Mucosa of descending colon (tissue), 3 donors: ENCODE data around the gene ACE. TPM values are rescaled to one million over a fixed set of nuclear protein-coding genes. Genes with fewer than 3 reads are reported as not detected.

Experiments used
- ATAC-seq: fragments of 200-7000 bp; cut with Tn5 transposase; one replicate; pipeline ENCODE4 v1.9.1; 2020; ENCODE audit warnings: mild to moderate bottlenecking, moderate library complexity
- DNase-seq, 3 donors: peaks; one replicate each; pipeline ENCODE4 v3.0.0-alpha.2; 2020
- H3K36me3 ChIP-seq: fragments of 200-600 bp; one replicate; pipeline ENCODE4 v1.8.0; 2021; ENCODE audit warnings: low read depth, mild to moderate bottlenecking
- H3K4me1 ChIP-seq: fragments of 200-600 bp; one replicate; pipeline ENCODE4 v1.8.0; 2021; ENCODE audit warnings: low read depth, mild to moderate bottlenecking
- H3K4me3 ChIP-seq: fragments of 200-600 bp; one replicate; pipeline ENCODE4 v1.8.0; 2021; ENCODE audit warnings: mild to moderate bottlenecking
- H3K9me3 ChIP-seq: fragments of 200-600 bp; one replicate; pipeline ENCODE4 v1.8.0; 2021; ENCODE audit warnings: mild to moderate bottlenecking
- CTCF ChIP-seq: fragments of 200-600 bp; IDR thresholded peaks from one replicate; pipeline ENCODE4 v1.8.0; 2022; ENCODE audit warnings: antibody characterized with exemption, mild to moderate bottlenecking
- intact Hi-C, 2 donors: fragments of 100-400 bp; cut with DNase I in 1 of 2; cut with micrococcal nuclease in 1 of 2; formaldehyde crosslinking; loops; one replicate each; pipeline versions ENCODE4 v1.11.0 to v1.11.1; 2022; cut with DNase I, micrococcal nuclease
- total RNA-seq, 3 donors: library from RNA; stranded (reverse); fragmentation: NEBNext Ultra II Directional in 2 of 3; extraction: Animal tissue kit (Norgen Biotek cat#: 25700) in 2 of 3; gene quantifications; one replicate each; pipeline versions ENCODE4 v1.2.1 to v1.2.4, GENCODE V29; 2021 to 2023
- donor health status: DM: no; HTN: no; CAD: no; lungs with moderate emphysema.
- donor health status: DM: no; HTN: no; CAD: no.
- donor health status: DM: no; HTN: yes; CAD: no.

Gene ACE
- total RNA-seq, 3 donors from 2014 or later = 16.0 to 24.6 (median 23.0) TPM

- intact Hi-C loops = no loop called here
- H3K36me3 ChIP-seq = no peaks in the 10 kb centered on the region
- H3K9me3 ChIP-seq = no peaks in the 10 kb centered on the region
- DNase-seq = no peak
- peaks cover 10% of the 10 kb centered on the region for H3K4me1 ChIP-seq
- H3K4me3 ChIP-seq = no peak overlapping the region
- ATAC-seq = no peak
- TF ChIP-seq CTCF = no peak
Observed at GRCh38 chr17:63506627-63507026, 29.8 kb downstream of the ACE start.

GRCh38 chr17:63511331-63511730, 34.5 kb downstream of the ACE start:
- Histone ChIP-seq H3K36me3 (no peaks in the 10 kb centered on the region), H3K9me3 (no peaks in the 10 kb centered on the region), H3K4me1 (no peaks in the 10 kb centered on the region), H3K4me3 (no peak overlapping the region)
- ATAC-seq = no peak
- no peak for DNase-seq
- no peak for TF ChIP-seq CTCF
- intact Hi-C loops = no loop called here

DNA sequence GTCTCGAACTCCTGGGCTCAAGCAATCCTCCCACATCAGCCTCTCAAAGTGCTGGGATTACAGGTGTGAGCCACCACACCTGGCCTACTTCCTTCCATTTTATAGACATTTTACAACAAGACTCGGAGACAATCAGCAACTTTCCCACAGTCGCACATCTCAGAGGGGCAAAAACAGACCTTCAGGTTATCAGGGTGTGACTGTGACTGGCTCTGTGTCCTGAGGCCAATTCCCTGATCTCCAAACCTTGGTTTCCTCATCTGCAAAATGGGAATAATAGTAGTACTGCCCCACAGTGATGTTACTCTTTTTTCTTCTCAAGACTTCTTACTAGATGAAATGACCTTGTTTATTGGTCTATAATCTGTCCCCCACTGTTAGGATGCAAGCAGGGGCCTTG, 35.5 kb downstream of the ACE start:
- Histone ChIP-seq H3K9me3 (no peaks in the 10 kb centered on the region), H3K4me1 (no peaks in the 10 kb centered on the region), H3K4me3 (no peak overlapping the region), H3K36me3 (no peaks in the 10 kb centered on the region)
- no peak for ATAC-seq
- DNase-seq = no peak
- no peak for TF ChIP-seq CTCF
- intact Hi-C loops = no loop called here

DNA sequence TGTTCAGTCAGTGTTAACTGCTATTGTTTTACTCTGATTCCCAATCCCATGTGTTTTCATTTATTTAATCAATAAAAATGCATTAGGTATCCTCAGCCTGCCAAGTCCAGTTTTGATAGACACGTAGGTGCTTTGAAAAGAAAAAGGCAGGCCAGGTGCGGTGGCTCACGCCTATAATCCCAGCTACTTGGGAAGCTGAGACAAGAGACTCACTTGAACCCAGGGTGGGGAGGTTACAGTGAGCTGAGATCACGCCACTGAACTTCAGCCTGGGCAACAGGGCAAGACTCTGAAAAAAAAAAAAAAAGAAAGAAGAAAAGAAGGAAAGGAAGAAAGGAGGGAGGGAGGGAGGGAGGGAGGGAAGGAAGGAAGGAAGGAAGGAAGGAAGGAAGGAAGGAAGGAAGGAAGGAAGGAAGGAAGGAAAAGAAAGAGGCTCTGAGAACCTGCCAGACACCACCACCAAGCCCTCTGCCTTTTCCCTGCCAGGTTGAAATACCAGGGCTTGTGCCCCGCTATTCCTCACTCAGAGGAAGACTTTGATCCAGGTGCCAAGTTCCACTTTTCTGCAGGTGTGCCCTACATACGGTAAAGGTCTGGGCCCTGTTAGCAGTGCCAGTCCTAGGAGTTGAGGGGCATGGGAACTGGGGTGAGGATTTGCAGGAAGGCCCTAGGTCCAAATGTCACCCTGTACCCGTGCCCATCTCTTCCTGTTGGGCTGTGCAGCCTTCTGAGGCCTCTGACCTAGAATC, 36.2 kb downstream of the ACE start:
- intact Hi-C loops = no loop called here
- H3K4me1 ChIP-seq = no peaks in the 10 kb centered on the region
- DNase-seq = no peak
- H3K36me3 ChIP-seq = no peaks in the 10 kb centered on the region
- no peak for ATAC-seq
- H3K9me3 ChIP-seq = no peaks in the 10 kb centered on the region
- TF ChIP-seq CTCF = no peak
- H3K4me3 ChIP-seq = no peak overlapping the region

DNA sequence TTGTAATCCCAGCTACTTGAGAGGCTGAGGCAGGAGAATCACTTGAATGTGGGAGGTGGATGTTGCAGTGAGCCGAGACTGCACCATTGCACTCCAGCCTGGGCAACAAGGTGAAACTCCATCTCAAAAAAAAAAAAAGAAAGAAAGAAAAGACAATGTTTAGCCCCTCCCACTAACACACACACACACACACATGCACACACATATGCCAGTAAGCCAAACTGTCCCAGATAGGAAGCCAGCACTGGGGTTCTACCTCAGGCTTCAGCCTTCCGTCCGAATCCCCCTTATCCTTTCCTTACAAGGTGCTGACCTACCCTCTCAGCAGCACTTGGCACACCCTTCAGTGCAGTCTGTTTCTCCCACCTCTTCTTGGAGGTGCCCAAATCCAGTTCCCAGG, 37.6 kb downstream of the ACE start:
- intact Hi-C loops = no loop called here
- ATAC-seq = no peak
- no peaks in the 10 kb centered on the region for H3K9me3 ChIP-seq
- no peaks in the 10 kb centered on the region for H3K4me1 ChIP-seq
- H3K36me3 ChIP-seq = no peaks in the 10 kb centered on the region
- TF ChIP-seq CTCF = no peak
- no peak for DNase-seq
- no peak overlapping the region for H3K4me3 ChIP-seq

DNA sequence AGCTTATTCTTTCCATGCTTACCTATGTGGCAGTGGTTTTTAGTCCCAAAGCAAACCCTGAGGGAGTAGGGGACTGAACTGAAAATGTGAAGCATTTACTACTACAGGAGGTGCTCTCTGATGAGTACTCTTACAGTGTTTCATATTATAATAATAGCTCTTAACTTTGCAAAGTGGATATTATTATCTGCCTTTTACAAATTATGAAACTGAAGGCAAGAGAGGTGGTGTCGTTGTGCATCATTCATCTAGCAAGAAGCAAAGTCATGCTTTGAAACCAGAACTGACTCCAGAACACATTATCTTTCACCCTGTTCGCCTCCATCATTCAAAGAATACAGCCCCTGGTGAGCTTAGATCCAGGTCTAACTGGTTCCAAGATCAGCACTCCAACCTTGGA, 38.1 kb downstream of the ACE start:
- intact Hi-C loops = no loop called here
- Histone ChIP-seq H3K36me3 (no peaks in the 10 kb centered on the region), H3K4me3 (no peak overlapping the region), H3K4me1 (peaks cover under 1% of the 10 kb centered on the region), H3K9me3 (no peaks in the 10 kb centered on the region)
- DNase-seq = no peak
- no peak for TF ChIP-seq CTCF
- ATAC-seq = no peak
